GM12891 (cell line): ENCODE results near the gene TMEM200B.

Experiments used
- PAX5 ChIP-seq: IDR thresholded peaks from 2 replicates; pipeline ENCODE4 v1.6.1; 2011; ENCODE audit warnings: low read length, moderate library complexity, mild to moderate bottlenecking; ENCODE audit not compliant: insufficient read depth, severe bottlenecking
- POLR2A ChIP-seq: IDR thresholded peaks from 2 replicates; pipeline ENCODE4 v1.6.1; 2011; ENCODE audit warnings: low read depth, low read length, control low read depth
- POLR2AphosphoS5 ChIP-seq: IDR thresholded peaks from 2 replicates; pipeline ENCODE4 v1.6.1; 2011; ENCODE audit warnings: low read depth, low read length, control low read depth
- POU2F2 ChIP-seq: IDR thresholded peaks from 2 replicates; pipeline ENCODE4 v1.6.1; 2011; ENCODE audit warnings: low read depth, mild to moderate bottlenecking, control low read depth, low read length, moderate library complexity
- SPI1 ChIP-seq: IDR thresholded peaks from 2 replicates; pipeline ENCODE4 v1.6.1; 2011; ENCODE audit warnings: low read depth, low read length, control low read depth
- TAF1 ChIP-seq: IDR thresholded peaks from 2 replicates; pipeline ENCODE4 v1.6.1; 2011; ENCODE audit warnings: low read depth, low read length, control low read depth

GRCh38 chr1:29167904-29168303, 44.2 kb upstream of the TMEM200B start:
- TF ChIP-seq POLR2AphosphoS5 = no peak
- no peak for TF ChIP-seq POLR2A
- TF ChIP-seq TAF1 = no peak
- TF ChIP-seq SPI1 = no peak
- no peak for TF ChIP-seq PAX5
- TF ChIP-seq POU2F2 = no peak
